ENCODE data around the gene PPP2R5D. TPM values are rescaled to one million over a fixed set of nuclear protein-coding genes. Genes with fewer than 3 reads are reported as not detected.
A peak's percentile ranks its signal among the peaks of the same experiment; 100 is the strongest.

Gene PPP2R5D
- total RNA-seq, 4 donors from 2014 or later = 38.0 to 87.5 (median 52.9) TPM

GRCh38 chr6:43047998-43048397 lies 63.6 kb downstream of the PPP2R5D start:
- no peak overlapping the region for H3K4me3 ChIP-seq
- no peak for DNase-seq
- TF ChIP-seq CTCF (IDR thresholded peaks at IDR 0.05) = no peak
- no peak for TF ChIP-seq EP300 (IDR thresholded peaks at IDR 0.05; ENCODE audit: low read depth)
- no peak for TF ChIP-seq POLR2A (IDR thresholded peaks at IDR 0.05)
- no peak for TF ChIP-seq POLR2AphosphoS5 (IDR thresholded peaks at IDR 0.05)
- H3K9me3 ChIP-seq = no peaks in the 10 kb centered on the region
- no peak overlapping the region for H3K27ac ChIP-seq
- peaks cover 2 to 9% (median 7%) of the 10 kb centered on the region in 4 donors for H3K4me1 ChIP-seq
- 94% methylated on average over 7 of the region's 7 CpGs; no CpG with 5 or more reads in 1 of the 2 donors for WGBS, 2 donors (ENCODE audit: low coverage in 1 of 2)
- in situ Hi-C loops (cut with MboI; ENCODE audit: low pct_ligation_motif_present in 1 of 4, low pct_unique_long_range_greater_than_20kb in 1 of 4, low sequenced_read_pairs in 3 of 4) (no loop called here), intact Hi-C loops (cut with DNase I; ENCODE audit: low total_unique reads) (no loop called here)
- peaks cover 0 to 16% (median 0%) of the 10 kb centered on the region in 4 donors for H3K36me3 ChIP-seq
- H3K27me3 ChIP-seq = no peaks in the 10 kb centered on the region

GRCh38 chr6:43050981-43051380 lies 66.6 kb downstream of the PPP2R5D start:
- H3K36me3 ChIP-seq = peaks cover 0 to 10% (median 2%) of the 10 kb centered on the region in 4 donors
- intact Hi-C loops (cut with DNase I; ENCODE audit: low total_unique reads) = no loop called here
- DNase-seq = no peak
- 93% methylated on average over 17 of the region's 17 CpGs; no CpG with 5 or more reads in 1 of the 2 donors for WGBS, 2 donors (ENCODE audit: low coverage in 1 of 2)
- in situ Hi-C loops (cut with MboI; ENCODE audit: low pct_ligation_motif_present in 1 of 4, low pct_unique_long_range_greater_than_20kb in 1 of 4, low sequenced_read_pairs in 3 of 4) = no loop called here
- H3K27me3 ChIP-seq = no peaks in the 10 kb centered on the region
- TF ChIP-seq POLR2A (IDR thresholded peaks at IDR 0.05) (no peak), POLR2AphosphoS5 (IDR thresholded peaks at IDR 0.05) (no peak), CTCF (IDR thresholded peaks at IDR 0.05) (no peak), EP300 (IDR thresholded peaks at IDR 0.05; ENCODE audit: low read depth) (no peak)
- H3K4me1 ChIP-seq = peaks cover 4 to 20% (median 10%) of the 10 kb centered on the region in 4 donors
- H3K27ac ChIP-seq = no peak overlapping the region
- H3K4me3 ChIP-seq = no peak overlapping the region
- no peaks in the 10 kb centered on the region for H3K9me3 ChIP-seq

- no peak overlapping the region for H3K4me3 ChIP-seq
These were observed 68.0 kb downstream of the PPP2R5D start for GRCh38 chr6:43052225-43052841.

More at GRCh38 chr6:43052225-43052841, 68.0 kb downstream of the PPP2R5D start:
- in situ Hi-C loops (cut with MboI; ENCODE audit: low pct_ligation_motif_present in 1 of 4, low pct_unique_long_range_greater_than_20kb in 1 of 4, low sequenced_read_pairs in 3 of 4) (no loop called here), intact Hi-C loops (cut with DNase I; ENCODE audit: low total_unique reads) (no loop called here)
- WGBS, 2 donors (ENCODE audit: low coverage in 1 of 2) = 94% methylated on average over 19 of the region's 19 CpGs; no CpG with 5 or more reads in 1 of the 2 donors
- H3K27ac ChIP-seq = peak overlapping the region; percentile 90 to 97 (median 95)
- H3K9me3 ChIP-seq = no peaks in the 10 kb centered on the region
- H3K4me1 ChIP-seq = peaks cover 4 to 20% (median 10%) of the 10 kb centered on the region in 4 donors
- no peak for DNase-seq
- no peak for TF ChIP-seq CTCF (IDR thresholded peaks at IDR 0.05)
- no peak for TF ChIP-seq EP300 (IDR thresholded peaks at IDR 0.05; ENCODE audit: low read depth)
- no peak for TF ChIP-seq POLR2AphosphoS5 (IDR thresholded peaks at IDR 0.05)
- no peak for TF ChIP-seq POLR2A (IDR thresholded peaks at IDR 0.05)
- peaks cover 0 to 10% (median 2%) of the 10 kb centered on the region in 4 donors for H3K36me3 ChIP-seq
- H3K27me3 ChIP-seq = no peaks in the 10 kb centered on the region
